ES-I3 (cell line): ENCODE data around the gene CRTC3.
"Not testable (repeated sequence)": the region's sequence is repeated elsewhere in the genome, so short reads cannot be mapped to it uniquely, and the experiment has no call there.

Experiments used
- H3K36me3 ChIP-seq: 2 replicates; pipeline ENCODE4 v1.6.1; 2013; ENCODE audit warnings: mild to moderate bottlenecking, low read length, control low read depth, moderate library complexity; ENCODE audit not compliant: insufficient read depth
- H3K4me1 ChIP-seq: 2 replicates; pipeline ENCODE4 v1.6.1; 2013; ENCODE audit warnings: mild to moderate bottlenecking, control low read depth, low read length; ENCODE audit not compliant: insufficient read depth
- H3K9ac ChIP-seq: 2 replicates; pipeline ENCODE4 v1.6.1; 2013; ENCODE audit warnings: low read depth, mild to moderate bottlenecking, low read length, moderate library complexity
- H3K9me3 ChIP-seq: 2 replicates; pipeline ENCODE4 v1.6.1; 2013; ENCODE audit warnings: mild to moderate bottlenecking, low read length, moderate library complexity; ENCODE audit not compliant: control insufficient read depth, insufficient read depth

The CRTC3 gene

DNA sequence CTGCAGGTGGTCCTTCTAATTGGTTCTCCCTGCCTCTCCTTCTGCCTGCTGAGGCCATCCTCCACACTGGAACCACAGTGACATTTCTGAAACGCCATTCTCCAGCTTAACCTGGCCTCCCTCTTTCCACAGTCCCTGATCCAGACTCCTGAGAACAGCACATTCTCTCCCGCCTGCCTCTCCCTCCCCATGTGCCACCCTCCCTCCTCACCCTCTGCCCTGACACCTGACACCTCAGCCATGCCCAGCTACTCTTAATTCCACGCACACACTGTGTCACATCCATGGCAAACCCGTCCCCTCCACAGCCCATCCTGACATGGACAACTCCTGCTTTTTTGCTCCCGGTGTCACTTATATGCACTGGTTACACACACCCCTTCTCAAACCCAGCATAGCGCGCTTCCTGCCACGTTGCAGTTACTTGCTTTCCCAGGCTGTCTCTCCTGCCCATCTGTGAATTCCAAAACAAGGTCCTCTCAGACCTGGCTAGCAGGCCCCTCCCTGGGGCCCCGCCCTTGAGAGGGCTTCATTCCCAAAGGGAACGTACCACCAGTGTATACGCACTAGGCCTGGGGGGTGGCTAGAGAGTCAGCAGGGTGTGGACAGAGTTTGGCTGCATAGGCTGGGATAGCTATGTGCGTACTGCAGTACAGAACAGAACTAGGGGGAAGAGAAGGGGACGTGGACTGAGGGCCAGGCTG, 94.7 kb downstream of the CRTC3 start:
- H3K9ac ChIP-seq = no peak overlapping the region
- H3K4me1 ChIP-seq = no peaks in the 10 kb centered on the region
- no peaks in the 10 kb centered on the region for H3K36me3 ChIP-seq
- no peaks in the 10 kb centered on the region for H3K9me3 ChIP-seq

- Histone ChIP-seq H3K4me1 (no peaks in the 10 kb centered on the region), H3K9ac (no peak overlapping the region), H3K9me3 (no peaks in the 10 kb centered on the region), H3K36me3 (no peaks in the 10 kb centered on the region)
These were observed 95.3 kb downstream of the CRTC3 start for GRCh38 chr15:90625037-90625436.

- Histone ChIP-seq H3K9me3 (no peaks in the 10 kb centered on the region), H3K4me1 (no peaks in the 10 kb centered on the region), H3K9ac (no peak overlapping the region), H3K36me3 (no peaks in the 10 kb centered on the region)
These were observed 99.5 kb downstream of the CRTC3 start for GRCh38 chr15:90629217-90629616.

GRCh38 chr15:90633360-90633759, 103.6 kb downstream of the CRTC3 start:
- no peaks in the 10 kb centered on the region for H3K36me3 ChIP-seq
- H3K9ac ChIP-seq = no peak overlapping the region
- H3K4me1 ChIP-seq = no peaks in the 10 kb centered on the region
- no peaks in the 10 kb centered on the region for H3K9me3 ChIP-seq

GRCh38 chr15:90636993-90637392, 107.3 kb downstream of the CRTC3 start:
- not testable (repeated sequence) for H3K9me3 ChIP-seq, H3K36me3 ChIP-seq, H3K9ac ChIP-seq, H3K4me1 ChIP-seq

DNA sequence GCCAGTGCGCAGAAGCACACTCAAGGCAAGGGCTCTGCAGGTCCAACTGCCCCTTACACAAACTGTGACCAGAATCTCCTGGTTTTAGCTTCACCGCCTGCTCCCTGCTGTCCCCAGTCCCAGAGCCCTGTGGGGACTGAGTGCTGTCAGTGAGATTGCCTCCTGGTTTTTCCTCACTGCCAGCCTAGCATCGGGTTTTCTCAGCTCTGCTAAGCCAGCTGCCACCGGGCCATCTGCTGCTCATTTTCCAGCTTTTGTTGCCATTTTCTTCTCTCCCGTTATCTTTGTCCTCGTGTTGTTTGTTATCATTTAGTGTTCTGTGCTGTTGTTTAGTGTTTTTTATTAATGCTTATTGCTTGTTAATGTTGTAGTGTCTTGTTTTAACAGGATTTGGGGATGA, 108.0 kb downstream of the CRTC3 start:
- Histone ChIP-seq H3K9ac (no peak overlapping the region), H3K9me3 (no peaks in the 10 kb centered on the region), H3K36me3 (no peaks in the 10 kb centered on the region), H3K4me1 (no peaks in the 10 kb centered on the region)

- Histone ChIP-seq H3K36me3 (no peaks in the 10 kb centered on the region), H3K4me1 (no peaks in the 10 kb centered on the region), H3K9ac (no peak overlapping the region)
These were observed 108.5 kb downstream of the CRTC3 start for GRCh38 chr15:90638201-90638691.

DNA sequence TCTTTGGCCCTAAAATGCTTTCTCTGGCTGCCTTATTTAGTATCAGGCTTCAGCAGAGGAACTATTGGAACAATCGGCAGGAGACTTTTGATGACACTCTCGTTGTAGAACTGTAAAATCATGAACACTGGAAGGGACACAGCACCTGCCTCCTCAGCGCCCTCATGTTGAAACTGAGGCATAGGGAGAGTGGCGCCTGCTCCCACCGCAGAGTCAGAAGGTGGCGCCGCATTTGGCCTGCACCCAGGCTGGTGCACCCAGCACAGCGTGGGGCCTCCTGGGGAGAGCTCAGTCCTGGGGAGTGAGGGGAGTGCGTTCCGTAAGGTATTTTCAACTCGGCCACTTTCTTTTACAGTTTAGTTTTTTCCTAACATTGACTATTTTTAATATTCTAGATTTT, 109.2 kb downstream of the CRTC3 start:
- H3K9ac ChIP-seq = no peak overlapping the region
- no peaks in the 10 kb centered on the region for H3K36me3 ChIP-seq

More at GRCh38 chr15:90638201-90638691, 108.5 kb downstream of the CRTC3 start:
- H3K9me3 ChIP-seq = no peaks in the 10 kb centered on the region

GRCh38 chr15:90640862-90641261, 111.1 kb downstream of the CRTC3 start:
- no peaks in the 10 kb centered on the region for H3K9me3 ChIP-seq
- H3K4me1 ChIP-seq = no peaks in the 10 kb centered on the region
- H3K36me3 ChIP-seq = no peaks in the 10 kb centered on the region
- H3K9ac ChIP-seq = no peak overlapping the region

More for the DNA sequence above, 109.2 kb downstream of the CRTC3 start:
- Histone ChIP-seq H3K4me1 (no peaks in the 10 kb centered on the region), H3K9me3 (no peaks in the 10 kb centered on the region)

DNA sequence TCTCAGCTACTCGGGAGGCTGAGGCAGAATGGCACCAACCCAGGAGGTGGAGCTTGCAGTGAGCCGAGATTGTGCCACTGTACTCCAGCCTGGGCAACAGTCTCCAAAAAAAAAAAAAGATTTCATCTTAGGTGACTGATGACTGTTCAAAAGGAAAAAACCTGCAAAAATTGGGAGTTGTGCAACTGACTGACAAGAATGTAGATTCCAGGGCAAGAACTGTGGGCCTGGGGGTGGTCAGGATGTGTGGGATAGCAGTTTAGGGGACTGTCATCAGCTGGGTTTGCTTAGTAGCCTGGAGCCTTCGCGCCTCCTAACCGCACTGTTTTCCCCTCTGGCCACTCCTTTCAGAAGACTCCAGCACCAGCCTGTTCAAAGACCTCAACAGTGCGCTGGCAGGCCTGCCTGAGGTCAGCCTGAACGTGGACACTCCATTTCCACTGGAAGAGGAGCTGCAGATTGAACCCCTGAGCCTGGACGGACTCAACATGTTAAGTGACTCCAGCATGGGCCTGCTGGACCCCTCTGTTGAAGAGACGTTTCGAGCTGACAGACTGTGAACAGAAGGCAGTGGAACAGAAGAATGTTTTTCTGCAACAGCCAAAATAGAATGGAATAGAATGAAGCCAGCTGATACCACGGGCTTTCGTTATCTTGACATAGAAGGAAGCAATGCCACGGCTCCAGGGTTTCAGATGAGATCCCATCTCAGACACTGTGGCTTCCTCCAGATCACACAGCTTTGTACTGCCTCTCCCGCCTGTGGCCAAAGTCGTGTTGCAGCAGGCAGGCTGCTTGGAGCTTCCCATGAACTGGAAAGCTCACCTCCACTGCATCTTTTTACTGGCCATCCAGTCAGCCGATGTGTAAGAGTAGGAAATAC, 112.1 kb downstream of the CRTC3 start:
- Histone ChIP-seq H3K9me3 (no peaks in the 10 kb centered on the region), H3K4me1 (no peaks in the 10 kb centered on the region), H3K9ac (no peak overlapping the region), H3K36me3 (no peaks in the 10 kb centered on the region)

DNA sequence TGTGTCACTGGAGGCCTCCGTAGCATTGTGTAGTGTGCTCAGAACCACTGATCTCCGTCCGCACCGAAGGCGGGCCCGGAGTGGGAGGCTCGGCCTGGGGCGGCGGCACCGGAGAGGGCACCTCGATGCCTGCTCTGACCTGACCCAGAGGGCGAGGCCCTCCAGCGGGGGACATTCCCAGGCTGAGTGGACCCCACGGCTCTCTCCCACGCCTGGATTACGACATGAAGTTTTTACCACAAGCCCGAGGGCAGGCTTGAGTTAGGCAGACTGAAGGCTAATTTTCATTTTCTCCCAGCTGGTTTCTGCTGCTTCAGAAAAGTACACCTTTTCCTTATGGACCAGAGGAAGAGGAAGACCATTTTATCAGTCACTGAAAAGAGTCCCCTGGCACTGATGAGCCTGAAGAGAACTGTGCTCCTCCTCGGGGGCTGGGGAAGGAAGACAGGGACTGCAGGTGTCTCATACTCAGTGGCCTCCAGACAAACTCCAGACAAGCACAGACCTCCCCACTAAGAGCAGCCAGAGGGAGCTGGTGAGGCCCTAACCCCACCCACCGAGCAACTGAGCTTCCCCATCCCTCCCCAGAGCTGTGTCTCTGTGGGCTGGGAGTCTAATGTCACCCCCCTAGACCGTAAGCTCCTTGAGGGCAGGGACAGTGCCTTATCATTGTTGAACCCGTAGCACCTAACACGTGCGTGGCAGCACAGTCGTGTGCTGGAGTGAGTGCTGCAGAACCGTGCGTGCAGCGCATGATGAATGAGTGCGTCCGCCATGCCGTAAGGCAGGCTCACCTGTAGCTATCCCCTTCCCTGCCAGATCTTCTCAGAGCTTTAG, 113.0 kb downstream of the CRTC3 start:
- no peaks in the 10 kb centered on the region for H3K36me3 ChIP-seq
- H3K9ac ChIP-seq = no peak overlapping the region
- H3K4me1 ChIP-seq = no peaks in the 10 kb centered on the region
- H3K9me3 ChIP-seq = no peaks in the 10 kb centered on the region

DNA sequence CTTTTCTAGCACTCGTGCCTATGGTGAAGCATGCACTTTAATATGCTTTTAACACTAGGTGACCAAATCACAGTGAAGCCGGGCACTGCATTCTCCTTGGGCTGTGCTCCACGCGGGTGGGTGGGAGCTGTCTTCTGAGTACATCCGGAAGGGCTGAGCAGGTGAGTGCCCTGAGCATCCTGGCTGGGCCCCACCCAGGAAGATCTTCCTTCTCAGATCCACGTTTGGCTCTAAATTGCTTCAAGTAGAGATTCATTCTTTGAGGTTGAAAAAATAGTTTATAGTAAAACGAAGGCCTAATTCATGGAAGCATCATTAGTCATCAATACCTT, 113.5 kb downstream of the CRTC3 start:
- Histone ChIP-seq H3K9ac (no peak overlapping the region), H3K4me1 (no peaks in the 10 kb centered on the region), H3K9me3 (no peaks in the 10 kb centered on the region), H3K36me3 (no peaks in the 10 kb centered on the region)

DNA sequence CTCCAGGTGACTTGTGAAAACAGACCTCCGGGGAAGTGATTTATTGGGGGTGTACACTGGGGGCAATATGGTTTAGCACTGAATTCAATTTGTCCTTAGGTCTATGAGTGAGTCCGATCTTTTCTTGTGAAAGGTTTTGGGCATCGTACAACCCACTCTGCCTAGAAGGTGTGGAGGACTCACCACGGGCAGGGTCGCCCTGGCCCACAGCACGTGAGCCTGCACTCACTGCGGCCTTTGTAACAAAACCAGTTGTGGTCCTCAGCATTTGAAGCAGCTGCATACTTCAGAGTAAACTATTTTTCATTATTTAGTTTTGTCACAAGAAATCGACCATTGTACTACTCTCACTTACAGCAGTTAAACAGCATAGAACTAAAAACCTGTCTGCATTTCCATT, 114.8 kb downstream of the CRTC3 start:
- Histone ChIP-seq H3K9me3 (no peaks in the 10 kb centered on the region), H3K36me3 (no peaks in the 10 kb centered on the region), H3K9ac (no peak overlapping the region), H3K4me1 (no peaks in the 10 kb centered on the region)

DNA sequence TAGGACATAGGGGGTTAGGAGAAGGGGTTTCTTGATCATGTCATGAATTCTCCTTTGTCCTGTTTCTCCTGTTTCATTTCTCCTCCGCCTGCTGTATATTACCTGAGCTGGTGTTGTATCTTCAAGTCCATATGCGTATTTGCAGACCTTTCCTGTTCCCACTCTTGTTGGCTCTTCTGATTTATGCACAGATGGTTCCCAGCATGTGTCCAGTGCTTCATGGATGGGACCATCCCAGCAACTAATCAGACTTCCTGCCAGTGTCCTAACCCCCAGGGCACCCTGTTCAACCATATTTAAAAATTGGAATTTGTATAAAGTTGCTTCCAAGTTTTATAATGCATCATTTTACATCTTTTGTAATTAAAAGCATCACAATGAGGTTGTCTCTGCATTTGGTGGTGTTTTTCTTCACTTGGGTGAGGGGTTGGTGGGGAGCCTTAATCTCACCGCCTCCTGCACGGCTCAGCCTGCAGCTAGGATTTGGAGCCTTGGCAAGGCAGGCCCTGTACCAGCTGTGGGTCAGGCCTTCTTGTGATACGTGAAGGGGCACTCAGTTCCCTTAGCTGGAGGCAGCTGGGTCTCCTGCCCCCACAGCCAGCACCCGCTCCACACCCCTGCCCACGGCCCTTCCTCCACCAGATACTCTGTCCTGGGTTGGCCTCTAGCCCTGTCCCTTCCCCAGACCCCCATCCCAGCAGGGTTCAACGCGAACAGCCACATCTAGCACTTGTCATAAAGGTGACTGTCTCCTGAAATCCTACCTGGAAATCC, 115.4 kb downstream of the CRTC3 start:
- H3K4me1 ChIP-seq = no peaks in the 10 kb centered on the region
- H3K36me3 ChIP-seq = no peaks in the 10 kb centered on the region
- no peak overlapping the region for H3K9ac ChIP-seq
- H3K9me3 ChIP-seq = no peaks in the 10 kb centered on the region
